ENCODE measurements around the gene SARS1. TPM values are rescaled to one million over a fixed set of nuclear protein-coding genes. Genes with fewer than 3 reads are reported as not detected.
"Not testable (repeated sequence)": the region's sequence is repeated elsewhere in the genome, so short reads cannot be mapped to it uniquely, and the experiment has no call there.

The SARS1 gene
- total RNA-seq, 1 donor from 2014 or later = 153 TPM

DNA sequence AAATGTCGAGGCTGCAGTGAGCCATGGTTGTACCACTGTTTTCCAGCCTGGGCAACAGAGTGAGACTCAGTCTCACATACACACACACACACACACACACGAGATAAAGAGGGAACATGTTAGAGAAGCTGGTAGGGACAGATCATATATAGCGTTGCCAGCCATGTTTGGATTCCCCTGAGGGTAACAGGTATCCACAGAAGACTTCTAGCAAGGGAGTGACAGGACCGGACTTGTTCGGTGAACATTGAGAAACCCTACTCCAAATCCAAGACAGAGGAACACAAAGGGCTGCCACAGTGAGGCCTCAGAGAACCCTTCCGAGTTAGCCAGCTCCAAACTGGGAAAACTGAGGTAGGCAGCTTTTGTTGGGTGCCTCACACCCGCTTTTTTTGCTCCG is 3.7 kb upstream of the SARS1 start:
- no peak for DNase-seq (ENCODE audit: low read depth)
- TF ChIP-seq, protein P1, sequence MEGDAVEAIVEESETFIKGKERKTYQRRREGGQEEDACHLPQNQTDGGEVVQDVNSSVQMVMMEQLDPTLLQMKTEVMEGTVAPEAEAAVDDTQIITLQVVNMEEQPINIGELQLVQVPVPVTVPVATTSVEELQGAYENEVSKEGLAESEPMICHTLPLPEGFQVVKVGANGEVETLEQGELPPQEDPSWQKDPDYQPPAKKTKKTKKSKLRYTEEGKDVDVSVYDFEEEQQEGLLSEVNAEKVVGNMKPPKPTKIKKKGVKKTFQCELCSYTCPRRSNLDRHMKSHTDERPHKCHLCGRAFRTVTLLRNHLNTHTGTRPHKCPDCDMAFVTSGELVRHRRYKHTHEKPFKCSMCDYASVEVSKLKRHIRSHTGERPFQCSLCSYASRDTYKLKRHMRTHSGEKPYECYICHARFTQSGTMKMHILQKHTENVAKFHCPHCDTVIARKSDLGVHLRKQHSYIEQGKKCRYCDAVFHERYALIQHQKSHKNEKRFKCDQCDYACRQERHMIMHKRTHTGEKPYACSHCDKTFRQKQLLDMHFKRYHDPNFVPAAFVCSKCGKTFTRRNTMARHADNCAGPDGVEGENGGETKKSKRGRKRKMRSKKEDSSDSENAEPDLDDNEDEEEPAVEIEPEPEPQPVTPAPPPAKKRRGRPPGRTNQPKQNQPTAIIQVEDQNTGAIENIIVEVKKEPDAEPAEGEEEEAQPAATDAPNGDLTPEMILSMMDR (conservative IDR thresholded peaks at IDR 0.05; ENCODE audit: low read depth, low read length) = no peak
- no peak overlapping the region for H3K4me3 ChIP-seq (ENCODE audit: low read depth, low read length)

DNA sequence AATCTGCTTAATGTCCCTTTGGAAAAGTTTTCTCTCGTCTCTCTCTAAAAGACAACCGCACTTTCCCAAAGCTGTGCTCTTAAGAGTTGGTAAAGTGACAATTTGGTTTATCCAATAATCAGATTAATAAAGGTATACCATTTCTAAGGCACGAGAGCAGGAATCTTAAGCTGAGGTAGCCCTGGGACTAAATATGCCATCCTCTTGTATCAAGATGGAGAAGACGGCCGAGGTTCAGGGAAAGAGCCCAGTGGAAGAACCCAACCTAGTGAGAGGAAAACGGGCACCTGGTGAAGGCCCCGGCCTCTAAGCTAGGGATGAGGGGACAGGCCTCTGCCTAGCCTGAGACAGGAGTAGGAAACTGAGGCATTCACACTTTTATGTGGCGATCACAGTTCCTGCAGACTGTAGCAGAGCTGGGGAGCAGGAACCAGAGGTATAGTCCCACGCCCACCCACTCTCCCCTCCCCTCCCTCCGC is 334 bp upstream of the SARS1 start:
- TF ChIP-seq, protein P1 (conservative IDR thresholded peaks at IDR 0.05; ENCODE audit: low read depth, low read length) = no peak
- peak overlapping the region; percentile 91 for H3K4me3 ChIP-seq (ENCODE audit: low read depth, low read length)
- DNase-seq (ENCODE audit: low read depth) = no peak

DNA sequence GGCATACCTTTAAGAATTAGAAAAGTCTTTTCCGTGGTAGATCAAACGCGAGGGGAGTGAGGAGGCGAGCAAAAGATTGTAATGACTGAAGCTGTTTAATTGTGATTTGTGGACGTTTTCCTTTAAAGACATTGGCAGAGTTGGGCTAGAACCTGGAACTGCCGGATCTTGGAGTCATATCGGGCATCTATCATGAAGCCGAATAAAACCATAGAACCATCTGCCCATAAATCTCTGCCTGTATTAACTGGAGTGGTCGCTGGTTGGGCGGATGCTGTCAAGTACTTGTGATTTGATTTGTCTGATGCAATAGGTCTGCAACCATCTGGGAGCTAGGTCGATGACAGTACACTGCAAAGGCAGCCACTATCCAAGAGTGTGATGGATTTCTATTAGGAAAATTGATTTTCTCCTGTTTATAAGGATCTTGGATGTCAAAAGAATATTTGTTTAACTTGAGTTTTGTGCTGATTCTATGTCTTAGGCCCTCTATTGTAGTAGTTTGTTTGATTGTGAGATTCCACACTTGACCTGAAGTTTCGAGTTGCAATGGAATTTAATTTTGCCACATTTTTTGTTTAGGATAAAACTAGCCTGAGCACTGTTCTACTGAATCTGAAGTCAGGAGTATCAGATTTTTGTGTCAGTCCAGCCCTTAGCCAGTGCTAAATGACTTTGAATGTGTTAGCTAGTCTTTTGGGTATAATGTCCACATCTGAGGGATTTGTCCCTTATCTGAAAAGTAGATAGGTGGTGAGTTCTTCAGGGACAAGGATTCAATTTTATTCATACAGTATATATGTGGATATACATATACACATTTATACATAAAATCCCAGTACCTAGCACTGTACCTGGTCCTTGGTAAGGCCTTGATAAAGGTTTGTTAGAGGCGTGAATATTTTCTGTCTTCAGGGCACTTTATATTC is 1.2 kb downstream of the SARS1 start:
- peak overlapping the region; percentile 91 for H3K4me3 ChIP-seq (ENCODE audit: low read depth, low read length)
- TF ChIP-seq, protein P1 (conservative IDR thresholded peaks at IDR 0.05; ENCODE audit: low read depth, low read length) = no peak
- peak; percentile 59 for DNase-seq (ENCODE audit: low read depth)

DNA sequence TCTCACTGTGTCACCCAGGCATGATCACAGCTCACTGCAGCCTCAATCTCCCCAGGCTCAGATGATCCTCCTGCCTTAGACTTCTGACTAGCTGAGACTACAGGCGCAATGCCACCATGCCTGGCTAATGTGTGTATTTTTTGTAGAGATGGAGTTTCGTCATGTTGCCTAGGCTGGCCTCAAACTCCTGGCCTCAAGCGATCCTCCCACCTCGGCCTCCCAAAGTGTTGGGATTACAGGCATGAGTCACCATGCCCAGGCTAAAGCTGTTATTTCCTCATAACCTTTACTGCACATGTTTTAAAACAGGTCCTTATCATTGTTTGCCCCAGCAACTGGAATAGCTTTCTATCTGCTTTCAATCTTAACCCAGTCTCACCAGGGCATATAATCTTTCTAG is 2.9 kb downstream of the SARS1 start:
- TF ChIP-seq, protein P1 (conservative IDR thresholded peaks at IDR 0.05; ENCODE audit: low read depth, low read length) = no peak
- DNase-seq (ENCODE audit: low read depth) = no peak
- no peak overlapping the region for H3K4me3 ChIP-seq (ENCODE audit: low read depth, low read length)

DNA sequence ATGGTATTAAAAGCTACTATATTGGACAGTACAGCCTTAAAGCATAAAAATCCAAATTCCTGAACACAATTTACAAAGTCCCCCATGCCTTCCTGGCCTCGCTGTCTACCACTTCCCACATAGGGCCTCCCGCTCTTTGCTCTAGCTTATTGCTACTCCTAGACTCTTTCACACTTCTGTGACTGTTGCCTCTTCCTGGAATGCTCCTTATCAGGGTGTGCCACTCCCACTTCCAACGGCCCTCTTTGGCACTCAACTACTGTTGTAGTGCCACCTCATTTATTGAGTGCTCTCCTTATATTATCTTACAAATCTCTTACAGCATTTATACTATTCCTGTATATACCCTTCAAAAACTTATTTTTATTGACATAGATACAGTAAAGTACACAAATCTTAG is 4.8 kb downstream of the SARS1 start:
- DNase-seq (ENCODE audit: low read depth) = no peak
- TF ChIP-seq, protein P1 (conservative IDR thresholded peaks at IDR 0.05; ENCODE audit: low read depth, low read length) = no peak
- no peak overlapping the region for H3K4me3 ChIP-seq (ENCODE audit: low read depth, low read length)

DNA sequence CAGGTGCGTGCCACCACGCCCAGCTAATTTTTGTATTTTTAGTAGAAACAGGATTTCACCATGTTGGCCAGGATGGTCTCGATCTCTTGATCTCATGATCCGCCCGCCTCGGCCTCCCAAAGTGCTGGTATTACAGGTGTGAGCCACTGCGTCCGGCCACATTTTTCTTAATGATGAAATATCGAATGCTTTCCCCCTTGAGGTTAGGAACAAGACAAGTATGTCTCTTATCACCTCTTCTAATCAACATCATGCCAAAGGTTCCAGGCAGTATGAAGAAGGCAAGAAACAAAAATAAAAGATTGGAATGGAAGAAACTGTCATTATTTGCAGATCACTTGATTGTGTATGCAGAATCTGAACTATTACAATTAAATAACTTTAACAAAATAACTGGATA is 7.5 kb downstream of the SARS1 start:
- not testable (repeated sequence) for H3K4me3 ChIP-seq (ENCODE audit: low read depth, low read length); DNase-seq (ENCODE audit: low read depth)

DNA sequence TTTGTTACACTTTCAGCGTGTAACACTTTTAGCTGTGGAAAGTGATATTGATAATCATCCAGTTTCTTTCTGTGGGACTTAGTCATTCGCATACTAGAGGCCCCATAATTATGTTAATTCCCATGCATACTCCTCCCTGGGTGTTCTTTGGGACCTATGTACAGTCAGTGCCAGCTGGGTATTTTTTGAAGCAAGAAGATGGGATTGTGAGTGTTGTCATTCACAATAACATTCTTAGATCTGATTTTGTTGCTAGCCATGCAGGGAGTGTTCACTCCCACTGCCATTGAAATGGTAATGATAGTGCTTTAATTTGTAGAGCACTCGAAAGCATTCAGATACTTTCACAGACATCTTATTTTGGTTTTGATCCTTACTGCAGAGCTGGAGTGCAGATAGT is 11.6 kb downstream of the SARS1 start:
- TF ChIP-seq, protein P1 (conservative IDR thresholded peaks at IDR 0.05; ENCODE audit: low read depth, low read length) = no peak
- H3K4me3 ChIP-seq (ENCODE audit: low read depth, low read length) = no peak overlapping the region
- DNase-seq (ENCODE audit: low read depth) = no peak
